Measurements from ENCODE around the gene CNTNAP5. TPM values are rescaled to one million over a fixed set of nuclear protein-coding genes. Genes with fewer than 3 reads are reported as not detected.

CNTNAP5 gene
- total and polyA plus RNA-seq, 5 donors from 2014 or later = not detected

DNA sequence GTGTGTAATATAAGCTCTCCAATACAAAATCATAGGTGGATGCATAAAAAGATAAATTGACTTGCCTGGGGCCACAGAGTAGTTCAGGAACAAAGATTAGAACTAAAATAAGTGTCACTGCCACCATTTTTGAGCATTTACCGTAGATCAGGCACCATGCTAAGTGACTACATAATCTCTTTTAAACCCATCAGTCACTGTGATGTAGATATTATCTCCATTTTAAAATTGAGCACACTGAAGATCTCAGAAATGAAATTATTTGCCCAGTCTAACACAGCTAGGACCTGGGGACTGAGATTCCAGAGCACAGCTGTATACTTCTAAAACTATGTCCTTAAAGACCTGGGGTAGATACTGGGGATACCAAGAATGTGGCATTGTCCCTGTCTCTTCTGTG is 737.3 kb downstream of the CNTNAP5 start:
- no peaks in the 10 kb centered on the region for H3K27me3 Mint-ChIP-seq
- ATAC-seq (ENCODE audit: low read depth in 2 of 2) = no peak
- no peak overlapping the region for H3K4me3 ChIP-seq (ENCODE audit: low read depth, low read length)
- DNase-seq = no peak
- H3K4me1 ChIP-seq (ENCODE audit: control insufficient read depth, insufficient read depth, low read length, poor library complexity, severe bottlenecking) = no peaks in the 10 kb centered on the region
- no peaks in the 10 kb centered on the region for H3K4me1 Mint-ChIP-seq
- H3K36me3 ChIP-seq (ENCODE audit: control insufficient read depth, insufficient read depth, low read length) = no peaks in the 10 kb centered on the region
- H3K9me3 Mint-ChIP-seq = peaks cover 0 to 6% (median 2%) of the 10 kb centered on the region in 7 donors
- H3K27ac Mint-ChIP-seq = no peak overlapping the region
- no peak overlapping the region for H3K27ac ChIP-seq (ENCODE audit: insufficient read depth, low read length, poor library complexity, severe bottlenecking)
- no peaks in the 10 kb centered on the region for H3K9me3 ChIP-seq (ENCODE audit: control insufficient read depth in 2 of 2, low read length in 2 of 2)
- no peaks in the 10 kb centered on the region for H3K27me3 ChIP-seq (ENCODE audit: control insufficient read depth, insufficient read depth, low read length)
- H3K4me3 Mint-ChIP-seq = no peak overlapping the region
- H3K36me3 Mint-ChIP-seq = no peaks in the 10 kb centered on the region

- ATAC-seq (ENCODE audit: low read depth in 2 of 2) (no peak), DNase-seq (no peak)
- no peaks in the 10 kb centered on the region for H3K4me1 ChIP-seq (ENCODE audit: control insufficient read depth, insufficient read depth, low read length, poor library complexity, severe bottlenecking)
- no peak overlapping the region for H3K27ac ChIP-seq (ENCODE audit: insufficient read depth, low read length, poor library complexity, severe bottlenecking)
- no peaks in the 10 kb centered on the region for H3K9me3 ChIP-seq (ENCODE audit: control insufficient read depth in 2 of 2, low read length in 2 of 2)
- no peak overlapping the region for H3K27ac Mint-ChIP-seq
- no peaks in the 10 kb centered on the region for H3K36me3 ChIP-seq (ENCODE audit: control insufficient read depth, insufficient read depth, low read length)
- H3K27me3 Mint-ChIP-seq = no peaks in the 10 kb centered on the region
- no peak overlapping the region for H3K4me3 ChIP-seq (ENCODE audit: low read depth, low read length)
- no peak overlapping the region for H3K4me3 Mint-ChIP-seq
- no peaks in the 10 kb centered on the region for H3K4me1 Mint-ChIP-seq
- H3K27me3 ChIP-seq (ENCODE audit: control insufficient read depth, insufficient read depth, low read length) = no peaks in the 10 kb centered on the region
- peaks cover 0 to 7% (median 2%) of the 10 kb centered on the region in 7 donors for H3K9me3 Mint-ChIP-seq
- H3K36me3 Mint-ChIP-seq = no peaks in the 10 kb centered on the region
These were observed 738.5 kb downstream of the CNTNAP5 start for GRCh38 chr2:124763611-124764010.

GRCh38 chr2:124774781-124775180 is 749.7 kb downstream of the CNTNAP5 start:
- Histone ChIP-seq H3K4me3 (ENCODE audit: low read depth, low read length) (no peak overlapping the region), H3K4me1 (ENCODE audit: control insufficient read depth, insufficient read depth, low read length, poor library complexity, severe bottlenecking) (no peaks in the 10 kb centered on the region), H3K27me3 (ENCODE audit: control insufficient read depth, insufficient read depth, low read length) (no peaks in the 10 kb centered on the region), H3K9me3 (ENCODE audit: control insufficient read depth in 2 of 2, low read length in 2 of 2) (no peaks in the 10 kb centered on the region), H3K36me3 (ENCODE audit: control insufficient read depth, insufficient read depth, low read length) (no peaks in the 10 kb centered on the region), H3K27ac (ENCODE audit: insufficient read depth, low read length, poor library complexity, severe bottlenecking) (no peak overlapping the region)
- no peaks in the 10 kb centered on the region for H3K4me1 Mint-ChIP-seq
- no peaks in the 10 kb centered on the region for H3K36me3 Mint-ChIP-seq
- no peaks in the 10 kb centered on the region for H3K27me3 Mint-ChIP-seq
- no peak overlapping the region for H3K27ac Mint-ChIP-seq
- no peak for ATAC-seq (ENCODE audit: low read depth in 2 of 2)
- peaks cover 2 to 17% (median 8%) of the 10 kb centered on the region in 7 donors for H3K9me3 Mint-ChIP-seq
- H3K4me3 Mint-ChIP-seq = no peak overlapping the region
- DNase-seq = no peak

- H3K4me1 Mint-ChIP-seq = no peaks in the 10 kb centered on the region
- DNase-seq (no peak), ATAC-seq (ENCODE audit: low read depth in 2 of 2) (no peak)
- no peak overlapping the region for H3K27ac Mint-ChIP-seq
- H3K36me3 ChIP-seq (ENCODE audit: control insufficient read depth, insufficient read depth, low read length) = no peaks in the 10 kb centered on the region
- H3K36me3 Mint-ChIP-seq = no peaks in the 10 kb centered on the region
- no peak overlapping the region for H3K4me3 Mint-ChIP-seq
- no peaks in the 10 kb centered on the region for H3K27me3 ChIP-seq (ENCODE audit: control insufficient read depth, insufficient read depth, low read length)
- H3K27ac ChIP-seq (ENCODE audit: insufficient read depth, low read length, poor library complexity, severe bottlenecking) = no peak overlapping the region
- H3K27me3 Mint-ChIP-seq = no peaks in the 10 kb centered on the region
- H3K4me3 ChIP-seq (ENCODE audit: low read depth, low read length) = no peak overlapping the region
- peaks cover 1 to 13% (median 8%) of the 10 kb centered on the region in 7 donors for H3K9me3 Mint-ChIP-seq
- no peaks in the 10 kb centered on the region for H3K9me3 ChIP-seq (ENCODE audit: control insufficient read depth in 2 of 2, low read length in 2 of 2)
- no peaks in the 10 kb centered on the region for H3K4me1 ChIP-seq (ENCODE audit: control insufficient read depth, insufficient read depth, low read length, poor library complexity, severe bottlenecking)
These were observed 751.2 kb downstream of the CNTNAP5 start for GRCh38 chr2:124776332-124776731.

GRCh38 chr2:124778076-124778475 is 753.0 kb downstream of the CNTNAP5 start:
- H3K27ac Mint-ChIP-seq = no peak overlapping the region
- H3K4me3 ChIP-seq (ENCODE audit: low read depth, low read length) = no peak overlapping the region
- H3K36me3 ChIP-seq (ENCODE audit: control insufficient read depth, insufficient read depth, low read length) = no peaks in the 10 kb centered on the region
- no peaks in the 10 kb centered on the region for H3K36me3 Mint-ChIP-seq
- no peaks in the 10 kb centered on the region for H3K27me3 Mint-ChIP-seq
- no peaks in the 10 kb centered on the region for H3K4me1 ChIP-seq (ENCODE audit: control insufficient read depth, insufficient read depth, low read length, poor library complexity, severe bottlenecking)
- no peak for ATAC-seq (ENCODE audit: low read depth in 2 of 2)
- no peaks in the 10 kb centered on the region for H3K27me3 ChIP-seq (ENCODE audit: control insufficient read depth, insufficient read depth, low read length)
- no peak overlapping the region for H3K4me3 Mint-ChIP-seq
- peaks cover 0 to 2% of the 10 kb centered on the region in 2 experiments for H3K9me3 ChIP-seq (ENCODE audit: control insufficient read depth in 2 of 2, low read length in 2 of 2)
- peaks cover 0 to 12% (median 4%) of the 10 kb centered on the region in 7 donors for H3K9me3 Mint-ChIP-seq
- no peaks in the 10 kb centered on the region for H3K4me1 Mint-ChIP-seq
- H3K27ac ChIP-seq (ENCODE audit: insufficient read depth, low read length, poor library complexity, severe bottlenecking) = no peak overlapping the region
- no peak for DNase-seq

DNA sequence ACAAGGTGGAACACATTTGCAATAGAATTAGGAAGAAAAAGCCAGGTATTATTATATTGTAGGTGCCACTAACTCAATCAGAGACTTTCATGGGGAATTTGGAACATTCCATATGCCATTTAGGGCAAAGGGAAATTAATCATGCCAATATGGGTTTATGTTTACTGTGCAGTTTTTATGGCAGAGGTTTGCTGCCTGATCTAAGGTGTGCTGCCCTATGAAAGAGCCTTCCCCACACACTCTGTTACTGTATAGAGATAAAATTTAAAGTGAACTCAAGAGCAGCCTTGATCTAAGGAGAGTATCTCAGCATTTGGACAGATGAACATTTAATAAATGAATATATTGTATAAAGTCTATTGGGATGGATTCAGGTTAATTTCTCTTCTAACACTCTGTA is 771.6 kb downstream of the CNTNAP5 start:
- H3K27me3 ChIP-seq (ENCODE audit: control insufficient read depth, insufficient read depth, low read length) = no peaks in the 10 kb centered on the region
- H3K9me3 Mint-ChIP-seq = peaks cover 2 to 14% (median 6%) of the 10 kb centered on the region in 7 donors
- no peaks in the 10 kb centered on the region for H3K9me3 ChIP-seq (ENCODE audit: control insufficient read depth in 2 of 2, low read length in 2 of 2)
- H3K36me3 ChIP-seq (ENCODE audit: control insufficient read depth, insufficient read depth, low read length) = no peaks in the 10 kb centered on the region
- H3K4me3 ChIP-seq (ENCODE audit: low read depth, low read length) = no peak overlapping the region
- H3K4me3 Mint-ChIP-seq = no peak overlapping the region
- no peaks in the 10 kb centered on the region for H3K4me1 ChIP-seq (ENCODE audit: control insufficient read depth, insufficient read depth, low read length, poor library complexity, severe bottlenecking)
- no peaks in the 10 kb centered on the region for H3K27me3 Mint-ChIP-seq
- H3K27ac Mint-ChIP-seq = no peak overlapping the region
- no peak overlapping the region for H3K27ac ChIP-seq (ENCODE audit: insufficient read depth, low read length, poor library complexity, severe bottlenecking)
- no peaks in the 10 kb centered on the region for H3K36me3 Mint-ChIP-seq
- ATAC-seq (ENCODE audit: low read depth in 2 of 2) = no peak
- no peaks in the 10 kb centered on the region for H3K4me1 Mint-ChIP-seq
- no peak for DNase-seq

DNA sequence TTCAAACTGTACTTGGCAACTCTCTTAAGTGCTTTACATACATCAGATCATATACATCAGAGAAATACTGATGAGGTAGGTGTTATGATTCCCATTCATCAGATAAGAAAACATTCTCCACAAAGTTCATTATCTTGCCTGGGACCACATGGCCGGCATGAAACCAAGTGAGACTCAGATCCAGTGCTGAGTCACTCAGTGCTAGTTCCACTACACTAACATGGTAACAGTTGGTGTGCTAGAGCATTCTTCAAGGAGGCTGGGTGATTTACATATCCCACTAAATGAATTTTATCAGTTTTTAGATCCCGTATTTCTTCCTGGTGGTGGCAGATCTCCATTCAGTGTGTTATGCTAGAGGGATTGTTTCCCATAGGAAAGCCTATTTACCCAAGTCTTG is 772.0 kb downstream of the CNTNAP5 start:
- no peaks in the 10 kb centered on the region for H3K36me3 Mint-ChIP-seq
- no peak for ATAC-seq (ENCODE audit: low read depth in 2 of 2)
- no peaks in the 10 kb centered on the region for H3K4me1 Mint-ChIP-seq
- H3K9me3 Mint-ChIP-seq = peaks cover 0 to 14% (median 6%) of the 10 kb centered on the region in 7 donors
- H3K27ac Mint-ChIP-seq = no peak overlapping the region
- no peak overlapping the region for H3K4me3 ChIP-seq (ENCODE audit: low read depth, low read length)
- no peaks in the 10 kb centered on the region for H3K36me3 ChIP-seq (ENCODE audit: control insufficient read depth, insufficient read depth, low read length)
- H3K4me3 Mint-ChIP-seq = no peak overlapping the region
- no peaks in the 10 kb centered on the region for H3K4me1 ChIP-seq (ENCODE audit: control insufficient read depth, insufficient read depth, low read length, poor library complexity, severe bottlenecking)
- no peak for DNase-seq
- H3K27me3 ChIP-seq (ENCODE audit: control insufficient read depth, insufficient read depth, low read length) = no peaks in the 10 kb centered on the region
- no peak overlapping the region for H3K27ac ChIP-seq (ENCODE audit: insufficient read depth, low read length, poor library complexity, severe bottlenecking)
- no peaks in the 10 kb centered on the region for H3K27me3 Mint-ChIP-seq
- H3K9me3 ChIP-seq (ENCODE audit: control insufficient read depth in 2 of 2, low read length in 2 of 2) = no peaks in the 10 kb centered on the region

- H3K27ac Mint-ChIP-seq = no peak overlapping the region
- H3K4me1 Mint-ChIP-seq = no peaks in the 10 kb centered on the region
- Histone ChIP-seq H3K36me3 (ENCODE audit: control insufficient read depth, insufficient read depth, low read length) (no peaks in the 10 kb centered on the region), H3K27me3 (ENCODE audit: control insufficient read depth, insufficient read depth, low read length) (no peaks in the 10 kb centered on the region), H3K9me3 (ENCODE audit: control insufficient read depth in 2 of 2, low read length in 2 of 2) (no peaks in the 10 kb centered on the region), H3K4me1 (ENCODE audit: control insufficient read depth, insufficient read depth, low read length, poor library complexity, severe bottlenecking) (no peaks in the 10 kb centered on the region), H3K4me3 (ENCODE audit: low read depth, low read length) (no peak overlapping the region), H3K27ac (ENCODE audit: insufficient read depth, low read length, poor library complexity, severe bottlenecking) (no peak overlapping the region)
- peaks cover 2 to 14% (median 9%) of the 10 kb centered on the region in 7 donors for H3K9me3 Mint-ChIP-seq
- no peak overlapping the region for H3K4me3 Mint-ChIP-seq
- no peaks in the 10 kb centered on the region for H3K36me3 Mint-ChIP-seq
- no peak for ATAC-seq (ENCODE audit: low read depth in 2 of 2)
- DNase-seq = no peak
- no peaks in the 10 kb centered on the region for H3K27me3 Mint-ChIP-seq
These were observed 773.5 kb downstream of the CNTNAP5 start for GRCh38 chr2:124798551-124798950.

Measured in CD4-positive, CD25-positive, alpha-beta regulatory T cell (primary cell).